Urinary bladder (tissue), 4 donors: ENCODE data around the gene ZDHHC4. TPM values are rescaled to one million over a fixed set of nuclear protein-coding genes. Genes with fewer than 3 reads are reported as not detected.
"Not testable (repeated sequence)": the region's sequence is repeated elsewhere in the genome, so short reads cannot be mapped to it uniquely, and the experiment has no call there.

ENCODE experiments used
- DNase-seq: peaks from one replicate; pipeline ENCODE4 v3.0.0-alpha.2; 2015; ENCODE audit errors: extremely low spot score
- H3K27ac ChIP-seq: one replicate; pipeline ENCODE4 v1.5.1; 2013; ENCODE audit warnings: low read depth, mild to moderate bottlenecking, moderate library complexity
- H3K36me3 ChIP-seq: one replicate; pipeline ENCODE4 v1.6.1; 2013; ENCODE audit warnings: mild to moderate bottlenecking, moderate library complexity; ENCODE audit not compliant: insufficient read depth
- H3K4me1 ChIP-seq: one replicate; pipeline ENCODE4 v1.6.1; 2013; ENCODE audit warnings: mild to moderate bottlenecking, moderate library complexity; ENCODE audit not compliant: insufficient read depth
- H3K4me3 ChIP-seq: one replicate; pipeline ENCODE4 v1.5.1; 2013; ENCODE audit warnings: low read depth, low read length
- WGBS: extraction: QIAGEN DNeasy Blood & Tissue Kit; methylation state at CpG from one replicate; pipeline ENCODE4 v1.1.7; 2013; 5-methylcytosine and 5-hydroxymethylcytosine counted together
- polyA plus RNA-seq: library from polyadenylated mRNA; stranded (reverse); fragments of 200-250 nt; gene quantifications from one replicate; pipeline ENCODE4 v1.2.3, GENCODE V29; 2013
- total RNA-seq: library from RNA; depleted of rRNA; stranded (reverse); fragments of >200 nt; gene quantifications from one replicate; pipeline ENCODE4 v1.2.3, GENCODE V29; 2014
- donor health status: healthy with polysubstance abuse.
- donor health status: healthy.

The ZDHHC4 gene
- total and polyA plus RNA-seq, 2 donors: 52.0 to 54.6 TPM

GRCh38 chr7:6576024-6576866, 1.0 kb upstream of the ZDHHC4 start:
- 81% methylated on average over 14 of the region's 14 CpGs for WGBS
- Histone ChIP-seq H3K4me3 (peak overlapping the region; percentile 66), H3K36me3 (no peaks in the 10 kb centered on the region), H3K27ac (no peak overlapping the region), H3K4me1 (no peaks in the 10 kb centered on the region)
- DNase-seq: no peak

- WGBS: 12% methylated on average over 14 of the region's 14 CpGs
- H3K4me1 ChIP-seq, DNase-seq, H3K36me3 ChIP-seq: not testable (repeated sequence)
- Histone ChIP-seq H3K27ac (peak overlapping the region; percentile 94), H3K4me3 (peak overlapping the region; percentile 66)
Observed at GRCh38 chr7:6576867-6577368, 336 bp upstream of the ZDHHC4 start.

- no peak overlapping the region for H3K4me3 ChIP-seq
- no peaks in the 10 kb centered on the region for H3K4me1 ChIP-seq
- no peak overlapping the region for H3K27ac ChIP-seq
- H3K36me3 ChIP-seq: no peaks in the 10 kb centered on the region
- no peak for DNase-seq
- WGBS: 89% methylated on average over 18 of the region's 18 CpGs
Observed at GRCh38 chr7:6578114-6579084, 1.1 kb downstream of the ZDHHC4 start.

GRCh38 chr7:6579446-6579845, 2.2 kb downstream of the ZDHHC4 start:
- no peaks in the 10 kb centered on the region for H3K36me3 ChIP-seq
- no peak for DNase-seq
- no peak overlapping the region for H3K4me3 ChIP-seq
- 89% methylated on average over 4 of the region's 4 CpGs for WGBS
- no peak overlapping the region for H3K27ac ChIP-seq
- no peaks in the 10 kb centered on the region for H3K4me1 ChIP-seq

- 94% methylated on average over 8 of the region's 8 CpGs for WGBS
- not testable (repeated sequence) for H3K4me1 ChIP-seq, H3K27ac ChIP-seq, H3K36me3 ChIP-seq, H3K4me3 ChIP-seq, DNase-seq
Observed at GRCh38 chr7:6585746-6586432, 8.6 kb downstream of the ZDHHC4 start.

GRCh38 chr7:6588566-6588965, 11.3 kb downstream of the ZDHHC4 start:
- H3K27ac ChIP-seq: no peak overlapping the region
- whole genome bisulfite sequencing: 86% methylated on average over 9 of the region's 9 CpGs

GRCh38 chr7:6589151-6589828, 12.0 kb downstream of the ZDHHC4 start:
- H3K4me1 ChIP-seq: no peaks in the 10 kb centered on the region

More at GRCh38 chr7:6588566-6588965, 11.3 kb downstream of the ZDHHC4 start:
- Histone ChIP-seq H3K36me3 (no peaks in the 10 kb centered on the region), H3K4me3 (no peak overlapping the region), H3K4me1 (no peaks in the 10 kb centered on the region)
- DNase-seq: no peak

GRCh38 chr7:6589829-6590644, 12.8 kb downstream of the ZDHHC4 start, which contains the start of gene INTS15:
Gene INTS15, plus strand, starts transcription at chr7:6590021. Its CDS starts 263 bp downstream, at chr7:6590284.
- peak within 1 kb of the TSS; percentile 61 for H3K27ac ChIP-seq
- H3K4me3 ChIP-seq: peak within 1 kb of the TSS; percentile 85
- no peaks in the 10 kb centered on the region for H3K36me3 ChIP-seq
- no peaks in the 10 kb centered on the region for H3K4me1 ChIP-seq
- WGBS: under 1% methylated on average over 107 of the region's 107 CpGs
- DNase-seq: peak; percentile 13

More at GRCh38 chr7:6589151-6589828, 12.0 kb downstream of the ZDHHC4 start:
- Histone ChIP-seq H3K27ac (no peak overlapping the region), H3K36me3 (no peaks in the 10 kb centered on the region), H3K4me3 (no peak overlapping the region)
- 47% methylated on average over 22 of the region's 22 CpGs for WGBS
- DNase-seq: no peak

- H3K27ac ChIP-seq: no peak overlapping the region
Observed at GRCh38 chr7:6590645-6591110, 13.4 kb downstream of the ZDHHC4 start.

GRCh38 chr7:6600093-6600492, 22.8 kb downstream of the ZDHHC4 start:
- H3K36me3 ChIP-seq: peaks cover 5% of the 10 kb centered on the region
- WGBS: 92% methylated on average over 15 of the region's 15 CpGs
- no peak overlapping the region for H3K4me3 ChIP-seq
- H3K27ac ChIP-seq: no peak overlapping the region
- DNase-seq: no peak
- no peaks in the 10 kb centered on the region for H3K4me1 ChIP-seq

More at GRCh38 chr7:6590645-6591110, 13.4 kb downstream of the ZDHHC4 start:
- 6% methylated on average over 10 of the region's 10 CpGs for WGBS
- peak overlapping the region; percentile 85 for H3K4me3 ChIP-seq
- H3K4me1 ChIP-seq: no peaks in the 10 kb centered on the region
- H3K36me3 ChIP-seq: no peaks in the 10 kb centered on the region
- no peak for DNase-seq

- Histone ChIP-seq H3K4me3 (no peak overlapping the region), H3K4me1 (no peaks in the 10 kb centered on the region), H3K36me3 (peaks cover 8% of the 10 kb centered on the region), H3K27ac (no peak overlapping the region)
- DNase-seq: no peak
- WGBS: 91% methylated on average over 10 of the region's 10 CpGs
Observed at GRCh38 chr7:6604458-6604857, 27.2 kb downstream of the ZDHHC4 start.
